ENCODE measurements around the gene ACADS.

DNA sequence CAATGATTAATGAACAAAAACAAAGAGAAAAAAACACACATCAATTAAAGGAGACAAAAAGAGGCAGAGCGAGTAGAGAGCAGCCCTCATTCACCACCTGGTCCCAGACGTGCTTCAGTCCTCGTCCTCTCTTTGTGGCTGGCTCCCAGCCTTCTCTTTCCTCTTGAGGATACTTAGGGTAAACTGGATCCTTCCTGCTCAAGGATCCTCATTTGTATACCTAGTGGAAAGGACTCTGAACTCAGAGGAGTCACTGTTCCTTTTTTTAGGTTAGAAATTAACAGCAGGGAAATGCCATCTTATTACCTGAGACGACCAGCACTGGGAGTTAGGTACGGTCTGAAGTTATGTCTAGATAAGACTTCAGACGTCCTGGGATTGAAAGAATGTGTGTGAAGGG, 29.0 kb upstream of the ACADS start:
- TF ChIP-seq, protein P1, sequence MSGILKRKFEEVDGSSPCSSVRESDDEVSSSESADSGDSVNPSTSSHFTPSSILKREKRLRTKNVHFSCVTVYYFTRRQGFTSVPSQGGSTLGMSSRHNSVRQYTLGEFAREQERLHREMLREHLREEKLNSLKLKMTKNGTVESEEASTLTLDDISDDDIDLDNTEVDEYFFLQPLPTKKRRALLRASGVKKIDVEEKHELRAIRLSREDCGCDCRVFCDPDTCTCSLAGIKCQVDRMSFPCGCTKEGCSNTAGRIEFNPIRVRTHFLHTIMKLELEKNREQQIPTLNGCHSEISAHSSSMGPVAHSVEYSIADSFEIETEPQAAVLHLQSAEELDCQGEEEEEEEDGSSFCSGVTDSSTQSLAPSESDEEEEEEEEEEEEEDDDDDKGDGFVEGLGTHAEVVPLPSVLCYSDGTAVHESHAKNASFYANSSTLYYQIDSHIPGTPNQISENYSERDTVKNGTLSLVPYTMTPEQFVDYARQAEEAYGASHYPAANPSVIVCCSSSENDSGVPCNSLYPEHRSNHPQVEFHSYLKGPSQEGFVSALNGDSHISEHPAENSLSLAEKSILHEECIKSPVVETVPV (CRISPR knock-in tag; IDR thresholded peaks at IDR 0.05) = no peak
- no peak for TF ChIP-seq GLIS3 (CRISPR knock-in tag; IDR thresholded peaks at IDR 0.05)
- TF ChIP-seq ZNF70 (CRISPR knock-in tag; IDR thresholded peaks at IDR 0.05) = no peak
- TF ChIP-seq BACH2 (CRISPR knock-in tag; IDR thresholded peaks at IDR 0.05; ENCODE audit: borderline replicate concordance) = no peak
- TF ChIP-seq, protein P2, sequence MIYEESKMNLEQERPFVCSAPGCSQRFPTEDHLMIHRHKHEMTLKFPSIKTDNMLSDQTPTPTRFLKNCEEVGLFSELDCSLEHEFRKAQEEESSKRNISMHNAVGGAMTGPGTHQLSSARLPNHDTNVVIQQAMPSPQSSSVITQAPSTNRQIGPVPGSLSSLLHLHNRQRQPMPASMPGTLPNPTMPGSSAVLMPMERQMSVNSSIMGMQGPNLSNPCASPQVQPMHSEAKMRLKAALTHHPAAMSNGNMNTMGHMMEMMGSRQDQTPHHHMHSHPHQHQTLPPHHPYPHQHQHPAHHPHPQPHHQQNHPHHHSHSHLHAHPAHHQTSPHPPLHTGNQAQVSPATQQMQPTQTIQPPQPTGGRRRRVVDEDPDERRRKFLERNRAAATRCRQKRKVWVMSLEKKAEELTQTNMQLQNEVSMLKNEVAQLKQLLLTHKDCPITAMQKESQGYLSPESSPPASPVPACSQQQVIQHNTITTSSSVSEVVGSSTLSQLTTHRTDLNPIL (CRISPR knock-in tag; IDR thresholded peaks at IDR 0.05; ENCODE audit: low read depth) = no peak
- no peak for TF ChIP-seq ZFP30 (CRISPR knock-in tag; IDR thresholded peaks at IDR 0.05)
- no peak for TF ChIP-seq OSR1 (CRISPR knock-in tag; IDR thresholded peaks at IDR 0.05)
- no peak for TF ChIP-seq ZNF8 (CRISPR knock-in tag; IDR thresholded peaks at IDR 0.05)
- no peak for TF ChIP-seq TCF4 (CRISPR knock-in tag; IDR thresholded peaks at IDR 0.05; ENCODE audit: borderline replicate concordance)
- no peak for TF ChIP-seq ZC3H10 (CRISPR knock-in tag; IDR thresholded peaks at IDR 0.05)

Measured in SK-N-SH treated with all-trans-retinoic acid at 6 μM for 48 hours (cell line).